HG03095 (cell line): ENCODE results near the gene SIRT7.

ENCODE experiments used
- ATAC-seq: cut with Tn5 transposase; IDR thresholded peaks from one replicate; pipeline ENCODE4 v1.9.1; 2021; ENCODE audit warnings: moderate library complexity; ENCODE audit not compliant: unreplicated experiment

Gene SIRT7

GRCh38 chr17:81917565-81918332 is at the start of gene SIRT7:
Gene SIRT7, minus strand, starts transcription at chr17:81918176. Its CDS starts 45 bp downstream, at chr17:81918131.
- ATAC-seq = peak; percentile 41

DNA sequence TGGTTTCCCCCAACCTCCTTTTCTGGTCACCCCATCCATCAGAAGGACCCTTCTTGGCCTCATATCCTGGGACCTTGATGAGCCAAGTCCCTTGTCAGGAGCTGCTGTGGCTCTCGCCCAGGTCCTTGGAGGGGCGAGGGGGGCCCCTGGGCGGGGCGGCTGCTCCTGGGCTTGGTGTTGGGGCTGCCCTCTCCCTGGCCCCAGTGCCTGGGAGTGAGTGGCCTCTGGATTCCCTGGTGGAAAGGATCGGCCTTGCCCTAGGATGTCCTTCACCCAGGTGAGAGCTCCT is 49.2 kb upstream of the SIRT7 start:
- ATAC-seq = no peak

- ATAC-seq = no peak
Observed at GRCh38 chr17:81966343-81967243, 48.6 kb upstream of the SIRT7 start.

- no peak for ATAC-seq
Observed at GRCh38 chr17:81964081-81964849, 46.3 kb upstream of the SIRT7 start.

- no peak for ATAC-seq
Observed at GRCh38 chr17:81962499-81963441, 44.8 kb upstream of the SIRT7 start.

DNA sequence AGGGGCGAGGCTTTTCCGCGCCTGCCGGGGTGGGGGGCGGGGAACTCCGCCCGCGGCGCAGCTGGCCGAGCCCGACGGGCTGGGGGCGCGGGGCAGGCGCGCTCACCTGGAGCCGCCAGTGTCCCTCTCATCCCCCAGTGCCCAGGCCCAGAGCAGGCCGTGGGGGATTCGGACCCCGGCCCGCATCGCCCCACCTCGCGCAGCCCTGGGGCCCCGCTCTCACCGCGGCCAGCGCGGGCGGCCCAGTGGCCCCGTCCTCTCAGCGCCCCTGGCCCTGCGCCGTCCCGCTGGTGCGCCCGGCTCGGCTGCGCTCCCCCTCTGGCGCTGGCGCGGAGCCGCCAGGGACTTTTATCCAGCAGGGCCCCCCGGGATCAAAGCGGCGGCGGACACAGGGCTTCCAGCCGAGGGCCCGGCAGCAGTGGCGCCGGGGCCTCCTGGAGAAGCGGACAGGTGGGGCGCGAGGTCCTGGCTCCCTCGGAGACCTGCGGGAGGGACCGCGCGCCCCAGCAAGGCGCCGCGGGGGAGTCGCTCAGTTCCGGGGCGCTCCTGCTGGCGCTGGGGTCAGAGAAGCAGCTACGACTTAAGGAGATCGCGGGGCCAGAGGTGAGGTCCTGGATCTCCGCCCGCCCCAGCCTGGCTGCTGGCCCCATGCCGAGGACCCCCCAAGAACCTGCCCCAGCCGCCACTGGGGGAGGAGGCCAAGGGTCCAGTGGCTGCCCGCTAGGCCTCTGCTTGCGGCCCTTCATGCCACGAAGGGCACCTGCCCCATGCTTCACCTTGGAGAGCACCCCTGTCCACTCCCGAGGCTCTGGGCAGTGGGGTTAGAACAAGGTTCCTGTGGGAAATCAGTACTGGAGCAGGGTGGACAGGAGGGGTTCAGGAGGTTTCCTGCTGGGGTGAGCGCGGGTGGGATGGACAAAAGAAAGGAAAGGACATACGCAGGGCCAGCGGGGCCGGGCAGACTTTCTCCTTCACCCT is 43.8 kb upstream of the SIRT7 start:
- ATAC-seq = no peak

DNA sequence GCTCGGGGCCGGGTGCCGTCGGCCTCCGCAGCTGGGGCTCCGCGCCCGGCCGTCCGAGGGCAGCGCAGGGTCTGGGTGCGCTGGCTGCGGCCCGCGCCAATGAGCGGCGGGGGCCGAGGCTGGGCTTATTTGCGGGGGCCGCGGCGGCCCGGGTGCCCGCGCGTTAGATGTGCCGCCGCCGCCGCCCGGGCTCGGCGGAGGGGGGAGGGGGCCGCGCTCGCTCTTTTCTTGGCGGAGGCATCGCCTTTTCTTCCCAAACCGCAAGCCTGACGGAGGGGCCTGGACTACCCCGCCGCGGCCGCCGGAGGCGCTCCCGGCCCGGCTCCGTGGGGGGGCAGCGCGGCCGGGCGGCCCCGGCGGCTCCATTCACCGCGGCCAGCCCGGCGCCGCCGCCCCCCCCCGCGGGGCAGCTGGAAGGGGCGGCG is 43.1 kb upstream of the SIRT7 start, which contains the start of gene NOTUM:
Gene NOTUM (minus strand): TSS at position 101 of the 425 bp plus-strand sequence. CDS start 278 bp downstream, outside the sequence.
- no peak for ATAC-seq

- ATAC-seq = no peak
Observed at GRCh38 chr17:81960130-81960958, 42.4 kb upstream of the SIRT7 start.

DNA sequence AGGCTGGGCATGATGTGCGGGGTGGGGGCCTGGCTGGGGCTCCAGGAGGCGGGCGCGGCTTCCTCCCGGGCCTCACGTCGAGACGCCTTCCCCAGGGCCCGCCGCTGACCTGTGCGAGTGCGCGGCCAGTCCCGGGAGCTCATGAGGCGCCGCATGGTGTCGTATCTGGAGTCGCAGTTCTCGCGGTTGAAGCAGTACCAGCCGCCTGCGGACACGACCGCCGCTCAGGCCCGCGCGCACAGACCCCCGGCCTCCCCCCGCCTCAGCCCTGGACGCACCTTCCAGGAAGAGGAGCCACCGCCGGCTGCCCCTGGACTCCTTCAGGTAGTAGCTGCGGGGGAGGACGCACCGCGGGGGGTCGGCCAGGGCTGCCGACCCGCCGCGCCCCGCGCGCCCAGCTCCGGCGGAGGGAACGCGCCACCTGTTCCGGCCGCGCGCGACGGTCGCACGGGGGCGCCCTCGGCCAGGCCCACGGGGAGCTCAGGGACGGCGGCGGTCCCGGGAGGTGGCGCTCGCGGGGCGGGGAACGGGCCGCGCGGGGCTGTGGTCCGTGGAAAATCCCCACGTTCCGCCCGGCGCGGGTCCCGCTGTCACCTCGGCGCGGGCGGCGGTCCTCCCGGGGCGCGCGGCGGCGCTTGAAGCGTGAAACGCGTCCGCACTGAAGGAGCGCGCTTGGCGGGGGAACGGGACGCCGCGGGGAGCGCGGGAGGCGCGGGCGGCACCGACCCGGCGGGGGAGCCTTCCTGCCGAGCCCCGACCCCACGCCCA is 41.6 kb upstream of the SIRT7 start:
- ATAC-seq = no peak

- no peak for ATAC-seq
Observed at GRCh38 chr17:81958633-81959342, 40.8 kb upstream of the SIRT7 start.

DNA sequence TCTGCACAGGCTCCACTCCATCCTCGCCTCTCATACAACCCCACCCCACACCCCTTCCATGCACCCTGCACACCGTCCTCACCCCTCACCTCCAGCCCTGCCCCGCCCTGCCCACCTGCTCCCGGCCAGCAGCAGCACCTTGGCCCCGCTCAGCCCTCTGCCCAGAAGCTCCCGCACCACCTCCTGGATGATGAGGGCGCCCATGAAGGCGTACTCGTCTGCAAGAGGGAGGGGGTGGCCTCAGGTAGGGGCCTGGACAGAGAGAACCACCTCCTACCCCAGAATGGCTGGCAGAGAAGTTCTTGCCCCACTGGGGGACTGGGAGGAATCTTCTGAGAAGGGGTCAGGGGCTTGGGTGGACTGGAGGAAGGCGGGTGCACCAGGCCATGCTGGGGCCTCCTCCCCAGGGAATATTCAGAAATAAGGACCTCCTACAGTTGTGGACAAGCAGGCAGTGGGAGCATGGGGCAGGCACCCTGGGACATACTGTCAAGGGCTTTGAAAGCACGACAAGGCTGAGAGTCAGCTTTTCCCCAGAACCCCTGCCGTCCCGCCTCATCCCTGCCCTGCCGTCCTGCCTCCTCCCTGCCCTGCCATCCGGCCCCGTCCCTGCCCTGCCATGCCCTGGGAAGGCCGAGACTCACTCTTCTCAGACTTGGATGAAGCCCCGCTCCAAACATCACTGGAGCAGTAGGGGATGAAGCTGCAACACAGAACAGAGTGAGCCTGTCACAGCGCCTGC is 39.9 kb upstream of the SIRT7 start:
- ATAC-seq = no peak

DNA sequence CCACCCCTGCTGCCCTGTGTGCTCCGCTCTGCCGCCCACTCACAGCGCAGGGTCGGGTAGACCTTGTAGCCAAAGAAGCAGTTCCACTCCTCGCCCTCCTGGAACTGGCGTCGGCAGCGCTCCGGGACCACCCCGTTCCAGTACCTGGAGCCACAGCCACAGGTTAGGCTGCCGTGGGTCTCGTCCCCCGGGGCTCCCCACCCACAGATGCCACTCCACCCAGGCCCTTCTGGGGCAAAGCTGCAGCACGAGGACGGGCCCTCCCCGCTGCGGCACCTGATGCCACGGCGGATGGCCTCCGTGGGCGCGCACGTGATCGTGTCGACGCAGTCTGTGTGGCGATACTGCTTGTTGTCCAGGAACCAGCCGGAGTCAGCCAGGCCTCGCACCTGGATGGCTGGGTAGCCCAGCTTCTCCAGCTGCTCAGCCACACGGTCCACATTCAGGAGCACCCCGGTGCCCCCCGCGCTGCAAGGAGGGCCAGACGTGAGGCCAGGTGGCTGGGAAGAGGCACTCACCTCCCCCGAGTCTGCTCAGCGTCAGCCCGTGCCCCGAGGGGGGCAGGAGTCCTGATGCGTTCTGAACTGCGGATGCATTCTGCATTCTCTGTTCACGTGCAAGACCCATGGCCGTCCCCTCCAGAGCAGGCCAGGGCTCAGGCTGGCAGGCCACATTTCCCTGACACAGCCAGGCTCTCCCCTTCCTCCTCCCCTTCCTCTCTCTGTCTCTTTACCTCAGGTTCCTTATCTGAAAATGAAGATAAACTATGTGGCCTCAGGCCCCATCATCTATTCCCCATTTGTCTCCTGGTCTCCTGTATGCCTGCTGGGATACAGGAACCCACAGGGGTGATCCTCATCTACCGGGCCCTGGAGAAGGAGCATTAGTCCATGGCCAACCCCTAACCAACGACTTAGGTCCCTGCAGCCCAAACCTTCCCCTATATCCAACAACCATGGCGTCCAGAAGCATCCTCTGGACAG is 38.9 kb upstream of the SIRT7 start:
- no peak for ATAC-seq

- no peak for ATAC-seq
Observed at GRCh38 chr17:81955756-81956544, 38.0 kb upstream of the SIRT7 start.

DNA sequence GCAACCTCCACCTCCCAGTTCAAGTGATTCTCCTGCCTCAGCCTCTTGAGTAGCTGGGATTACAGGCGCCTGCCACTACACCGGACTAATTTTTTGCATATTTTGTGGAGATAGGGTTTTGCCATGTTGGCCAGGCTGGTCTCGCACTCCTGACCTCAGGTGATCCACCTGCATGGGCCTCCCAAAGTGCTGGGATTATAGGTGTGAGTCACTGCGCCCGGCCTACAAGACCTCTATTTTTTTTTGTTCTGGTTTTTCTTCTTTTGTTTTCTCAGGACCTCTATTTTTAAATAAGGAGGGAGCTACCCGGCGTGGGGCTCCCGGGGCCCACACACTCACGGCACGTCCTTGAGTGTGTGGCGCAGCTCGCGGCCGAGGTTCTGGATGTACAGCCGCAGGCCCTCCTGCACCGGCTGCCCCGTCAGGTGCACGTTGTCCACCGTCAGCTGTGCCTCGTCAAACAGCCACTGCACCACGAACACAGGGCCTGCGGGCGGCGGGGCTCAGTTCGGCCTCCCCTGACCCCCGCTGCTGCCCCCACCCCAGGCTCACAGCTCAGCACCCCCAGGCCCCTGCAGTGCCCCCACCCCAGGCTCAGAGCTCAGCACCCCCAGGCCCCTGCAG is 37.2 kb upstream of the SIRT7 start:
- no peak for ATAC-seq
